HCT116 (cell line): ENCODE results near the gene USP21.

Experiments
- CBX3 ChIP-seq: IDR thresholded peaks from 2 replicates; pipeline ENCODE4 v1.6.1; 2012; ENCODE audit warnings: low read depth
- EGR1 ChIP-seq: IDR thresholded peaks from 2 replicates; pipeline ENCODE4 v1.6.1; 2012; ENCODE audit warnings: low read depth
- EZH2 ChIP-seq: fragments of 200-600 bp; sonication (generic); IDR thresholded peaks from 2 replicates; pipeline ENCODE4 v1.6.1; 2017; ENCODE audit warnings: antibody characterized with exemption, mixed run types
- POLR2A ChIP-seq: IDR thresholded peaks from 2 replicates; pipeline ENCODE4 v1.7.0; 2011; ENCODE audit warnings: borderline replicate concordance; ENCODE audit not compliant: insufficient read depth, insufficient read length; ENCODE audit errors: extremely low read depth
- POLR2AphosphoS5 ChIP-seq: IDR thresholded peaks from 2 replicates; pipeline ENCODE4 v1.6.1; 2011; ENCODE audit warnings: mild to moderate bottlenecking, low read depth, low read length, moderate library complexity
- SP1 ChIP-seq: IDR thresholded peaks from 2 replicates; pipeline ENCODE4 v1.6.1; 2012; ENCODE audit warnings: low read depth
- SRF ChIP-seq: IDR thresholded peaks from 2 replicates; pipeline ENCODE4 v1.6.1; 2012; ENCODE audit warnings: low read depth
- TCF7L2 ChIP-seq: IDR thresholded peaks from 2 replicates; pipeline ENCODE4 v1.7.0; 2011; ENCODE audit warnings: borderline replicate concordance, inconsistent platforms; ENCODE audit not compliant: insufficient read depth, insufficient read length; ENCODE audit errors: extremely low read depth
- YY1 ChIP-seq: IDR thresholded peaks from 2 replicates; pipeline ENCODE4 v1.6.1; 2011; ENCODE audit warnings: low read length, low read depth, moderate library complexity, mild to moderate bottlenecking; ENCODE audit not compliant: insufficient replicate concordance; ENCODE audit errors: extremely low read depth
- ZFX ChIP-seq: fragments of 450-650 bp; IDR thresholded peaks from 2 replicates; pipeline ENCODE4 v1.6.1; 2017
- ZNF274 ChIP-seq: fragments of 200-500 bp; sonication (Bioruptor generic); IDR thresholded peaks from 2 replicates; pipeline ENCODE4 v1.6.1; 2014; ENCODE audit warnings: mild to moderate bottlenecking, low read depth, low read length, inconsistent platforms
- TF ChIP-seq, protein P1 (sequence below), 3 experiments: fragments of 200-600 bp in 1 of 3; sonication (generic) in 1 of 3; IDR thresholded peaks in 2 of 3; conservative IDR thresholded peaks in 1 of 3; 2 replicates each; pipeline ENCODE4 v1.5.1; 2012 to 2017; ENCODE audit warnings: low read depth in 2 of 3, low read length in 2 of 3, antibody characterized with exemption in 1 of 3, borderline replicate concordance in 1 of 3, control low read depth in 1 of 3, mild to moderate bottlenecking in 1 of 3, mixed read lengths in 1 of 3, mixed run types in 1 of 3, moderate library complexity in 1 of 3; ENCODE audit not compliant: insufficient read depth in 1 of 3
- TF ChIP-seq, protein P2 (sequence below): IDR thresholded peaks from 2 replicates; pipeline ENCODE4 v1.6.1; 2012; ENCODE audit warnings: low read depth
- TF ChIP-seq, protein P3 (sequence below): IDR thresholded peaks from 2 replicates; pipeline ENCODE4 v1.6.1; 2012

DNA sequence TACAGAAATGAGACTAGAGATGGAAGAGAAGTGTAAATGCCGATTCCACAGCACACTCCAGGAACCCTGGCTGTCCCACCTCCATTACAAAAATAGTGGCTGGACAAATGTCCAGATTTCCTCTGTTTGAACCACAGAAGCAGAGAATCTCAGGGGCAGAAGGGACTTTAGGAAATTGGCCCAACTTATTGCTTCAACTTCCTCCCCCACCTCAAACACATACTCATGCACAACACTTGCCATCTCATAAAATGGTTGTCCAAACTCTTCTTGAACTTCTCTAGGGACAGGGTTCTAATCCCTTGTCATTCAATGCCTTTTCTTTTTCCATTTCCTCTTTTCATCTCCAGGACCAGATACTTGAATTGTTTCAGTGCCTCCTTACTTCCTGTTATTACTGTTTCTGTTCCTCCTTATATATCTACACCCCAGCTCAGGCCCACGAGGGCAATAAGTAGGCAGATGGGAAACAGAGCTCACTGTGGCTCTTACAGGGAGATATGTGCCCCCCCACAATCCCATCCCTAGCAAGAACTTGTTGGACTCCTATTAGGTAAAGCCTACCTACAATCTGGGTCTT is 26.5 kb downstream of the USP21 start:
- TF ChIP-seq, protein P1, sequence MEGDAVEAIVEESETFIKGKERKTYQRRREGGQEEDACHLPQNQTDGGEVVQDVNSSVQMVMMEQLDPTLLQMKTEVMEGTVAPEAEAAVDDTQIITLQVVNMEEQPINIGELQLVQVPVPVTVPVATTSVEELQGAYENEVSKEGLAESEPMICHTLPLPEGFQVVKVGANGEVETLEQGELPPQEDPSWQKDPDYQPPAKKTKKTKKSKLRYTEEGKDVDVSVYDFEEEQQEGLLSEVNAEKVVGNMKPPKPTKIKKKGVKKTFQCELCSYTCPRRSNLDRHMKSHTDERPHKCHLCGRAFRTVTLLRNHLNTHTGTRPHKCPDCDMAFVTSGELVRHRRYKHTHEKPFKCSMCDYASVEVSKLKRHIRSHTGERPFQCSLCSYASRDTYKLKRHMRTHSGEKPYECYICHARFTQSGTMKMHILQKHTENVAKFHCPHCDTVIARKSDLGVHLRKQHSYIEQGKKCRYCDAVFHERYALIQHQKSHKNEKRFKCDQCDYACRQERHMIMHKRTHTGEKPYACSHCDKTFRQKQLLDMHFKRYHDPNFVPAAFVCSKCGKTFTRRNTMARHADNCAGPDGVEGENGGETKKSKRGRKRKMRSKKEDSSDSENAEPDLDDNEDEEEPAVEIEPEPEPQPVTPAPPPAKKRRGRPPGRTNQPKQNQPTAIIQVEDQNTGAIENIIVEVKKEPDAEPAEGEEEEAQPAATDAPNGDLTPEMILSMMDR (IDR thresholded peaks at IDR 0.05 in 2 of 3, conservative IDR thresholded peaks at IDR 0.05 in 1 of 3; ENCODE audit: borderline replicate concordance in 1 of 3, insufficient read depth in 1 of 3, low read depth in 2 of 3, low read length in 2 of 3) = no peak
- no peak for TF ChIP-seq POLR2AphosphoS5
- TF ChIP-seq EZH2 = no peak
- no peak for TF ChIP-seq TCF7L2
- TF ChIP-seq EGR1 = no peak
- TF ChIP-seq POLR2A = no peak
- TF ChIP-seq, protein P2, sequence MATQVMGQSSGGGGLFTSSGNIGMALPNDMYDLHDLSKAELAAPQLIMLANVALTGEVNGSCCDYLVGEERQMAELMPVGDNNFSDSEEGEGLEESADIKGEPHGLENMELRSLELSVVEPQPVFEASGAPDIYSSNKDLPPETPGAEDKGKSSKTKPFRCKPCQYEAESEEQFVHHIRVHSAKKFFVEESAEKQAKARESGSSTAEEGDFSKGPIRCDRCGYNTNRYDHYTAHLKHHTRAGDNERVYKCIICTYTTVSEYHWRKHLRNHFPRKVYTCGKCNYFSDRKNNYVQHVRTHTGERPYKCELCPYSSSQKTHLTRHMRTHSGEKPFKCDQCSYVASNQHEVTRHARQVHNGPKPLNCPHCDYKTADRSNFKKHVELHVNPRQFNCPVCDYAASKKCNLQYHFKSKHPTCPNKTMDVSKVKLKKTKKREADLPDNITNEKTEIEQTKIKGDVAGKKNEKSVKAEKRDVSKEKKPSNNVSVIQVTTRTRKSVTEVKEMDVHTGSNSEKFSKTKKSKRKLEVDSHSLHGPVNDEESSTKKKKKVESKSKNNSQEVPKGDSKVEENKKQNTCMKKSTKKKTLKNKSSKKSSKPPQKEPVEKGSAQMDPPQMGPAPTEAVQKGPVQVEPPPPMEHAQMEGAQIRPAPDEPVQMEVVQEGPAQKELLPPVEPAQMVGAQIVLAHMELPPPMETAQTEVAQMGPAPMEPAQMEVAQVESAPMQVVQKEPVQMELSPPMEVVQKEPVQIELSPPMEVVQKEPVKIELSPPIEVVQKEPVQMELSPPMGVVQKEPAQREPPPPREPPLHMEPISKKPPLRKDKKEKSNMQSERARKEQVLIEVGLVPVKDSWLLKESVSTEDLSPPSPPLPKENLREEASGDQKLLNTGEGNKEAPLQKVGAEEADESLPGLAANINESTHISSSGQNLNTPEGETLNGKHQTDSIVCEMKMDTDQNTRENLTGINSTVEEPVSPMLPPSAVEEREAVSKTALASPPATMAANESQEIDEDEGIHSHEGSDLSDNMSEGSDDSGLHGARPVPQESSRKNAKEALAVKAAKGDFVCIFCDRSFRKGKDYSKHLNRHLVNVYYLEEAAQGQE = no peak
- no peak for TF ChIP-seq SRF
- no peak for TF ChIP-seq ZNF274
- TF ChIP-seq YY1 = no peak
- TF ChIP-seq, protein P3, sequence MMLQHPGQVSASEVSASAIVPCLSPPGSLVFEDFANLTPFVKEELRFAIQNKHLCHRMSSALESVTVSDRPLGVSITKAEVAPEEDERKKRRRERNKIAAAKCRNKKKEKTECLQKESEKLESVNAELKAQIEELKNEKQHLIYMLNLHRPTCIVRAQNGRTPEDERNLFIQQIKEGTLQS = no peak
- TF ChIP-seq CBX3 = no peak
- no peak for TF ChIP-seq ZFX
- TF ChIP-seq SP1 = no peak
